ENCODE data around the gene LOC128125822.

LOC128125822 gene

DNA sequence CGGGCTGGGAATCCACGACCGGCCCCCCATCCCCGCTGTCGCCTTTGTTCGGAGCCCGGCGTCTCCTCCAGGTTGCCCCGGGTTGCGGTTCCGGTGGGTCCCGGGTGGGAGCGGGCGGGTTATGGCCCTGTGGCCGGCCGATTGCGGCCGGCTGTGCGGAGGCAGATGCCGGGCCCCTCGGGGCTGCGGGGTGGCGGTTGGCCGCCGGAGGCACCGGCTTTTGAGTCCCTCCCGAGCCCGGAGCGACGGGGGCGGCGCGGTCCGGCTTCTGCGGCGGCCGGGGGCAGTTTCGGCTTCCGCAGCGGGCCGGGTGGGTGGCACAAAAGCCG is 431 bp downstream of the LOC128125822 start:
- POLR2A ChIA-PET, result interaction anchor here (1.2 to 2.2 kb wide), 2 partner anchors 11 to 68 kb away, joined by 4 to 10 read pairs; no protein-coding TSS in a partner anchor
- CTCF ChIA-PET, result interaction anchor here (1.3 to 2.5 kb wide), 5 partner anchors 20 to 221 kb away, joined by 4 to 18 read pairs (median 9); no protein-coding TSS in a partner anchor
- peak; percentile 14 for DNase-seq (ENCODE audit: extremely low spot score)
- TF ChIP-seq, protein P1, sequence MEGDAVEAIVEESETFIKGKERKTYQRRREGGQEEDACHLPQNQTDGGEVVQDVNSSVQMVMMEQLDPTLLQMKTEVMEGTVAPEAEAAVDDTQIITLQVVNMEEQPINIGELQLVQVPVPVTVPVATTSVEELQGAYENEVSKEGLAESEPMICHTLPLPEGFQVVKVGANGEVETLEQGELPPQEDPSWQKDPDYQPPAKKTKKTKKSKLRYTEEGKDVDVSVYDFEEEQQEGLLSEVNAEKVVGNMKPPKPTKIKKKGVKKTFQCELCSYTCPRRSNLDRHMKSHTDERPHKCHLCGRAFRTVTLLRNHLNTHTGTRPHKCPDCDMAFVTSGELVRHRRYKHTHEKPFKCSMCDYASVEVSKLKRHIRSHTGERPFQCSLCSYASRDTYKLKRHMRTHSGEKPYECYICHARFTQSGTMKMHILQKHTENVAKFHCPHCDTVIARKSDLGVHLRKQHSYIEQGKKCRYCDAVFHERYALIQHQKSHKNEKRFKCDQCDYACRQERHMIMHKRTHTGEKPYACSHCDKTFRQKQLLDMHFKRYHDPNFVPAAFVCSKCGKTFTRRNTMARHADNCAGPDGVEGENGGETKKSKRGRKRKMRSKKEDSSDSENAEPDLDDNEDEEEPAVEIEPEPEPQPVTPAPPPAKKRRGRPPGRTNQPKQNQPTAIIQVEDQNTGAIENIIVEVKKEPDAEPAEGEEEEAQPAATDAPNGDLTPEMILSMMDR (IDR thresholded peaks at IDR 0.05; ENCODE audit: control extremely low read depth, extremely low read depth, low read depth, missing control alignments), result no peak

DNA sequence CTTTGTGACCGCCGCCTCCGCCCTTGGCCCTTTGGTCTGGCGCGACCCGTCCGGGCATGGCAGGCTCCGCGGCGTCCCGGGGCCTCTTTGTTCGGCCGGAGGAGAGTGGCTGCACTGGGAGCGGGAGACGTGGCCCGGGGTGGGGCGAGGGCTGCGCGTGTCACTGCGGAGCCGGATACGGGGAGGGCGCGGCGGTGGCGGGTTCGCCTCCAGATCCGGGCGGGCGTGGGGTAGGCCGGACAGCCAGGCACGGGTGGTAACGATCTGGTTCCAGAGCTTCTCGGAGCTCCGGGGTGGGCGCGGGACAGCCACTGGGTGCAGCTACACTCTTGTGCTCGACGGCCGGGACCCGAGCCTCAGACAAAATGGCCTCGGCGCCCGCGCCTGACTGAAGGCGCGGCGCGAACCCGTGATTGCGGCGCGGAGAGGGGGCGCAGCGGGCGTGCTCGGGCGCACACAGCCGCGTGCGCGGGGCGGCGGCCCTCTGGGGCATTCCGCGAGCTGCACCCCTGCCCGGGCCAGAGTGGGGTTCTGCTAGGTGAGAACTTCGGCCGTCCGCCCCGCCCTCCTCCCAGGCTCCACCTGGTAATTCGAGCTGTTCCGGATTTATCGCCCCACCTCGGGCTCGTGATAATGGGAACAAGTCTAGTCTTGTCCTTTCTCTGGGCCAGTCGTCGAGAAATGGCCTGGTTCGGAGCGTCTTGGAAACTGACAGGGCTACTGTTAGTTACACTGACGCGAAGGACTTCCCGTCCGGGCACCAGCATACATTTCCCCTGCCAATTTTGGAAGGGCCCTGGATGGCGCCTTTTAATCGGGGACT is 1.0 kb downstream of the LOC128125822 start:
- ChIA-PET CTCF (interaction anchor here (0.6 to 2.5 kb wide), 19 partner anchors 9 to 229 kb away, joined by 3 to 21 read pairs (median 4); no protein-coding TSS in a partner anchor), POLR2A (interaction anchor here (0.8 to 2.2 kb wide), 4 partner anchors 11 to 68 kb away, joined by 3 to 10 read pairs (median 5); no protein-coding TSS in a partner anchor)
- DNase-seq (ENCODE audit: extremely low spot score), result peak; percentile 62
- TF ChIP-seq, protein P1 (IDR thresholded peaks at IDR 0.05; ENCODE audit: control extremely low read depth, extremely low read depth, low read depth, missing control alignments), result no peak

- ChIA-PET POLR2A (interaction anchor here (0.8 to 2.2 kb wide), 4 partner anchors 10 to 69 kb away, joined by 3 to 10 read pairs (median 5); no protein-coding TSS in a partner anchor), CTCF (interaction anchor here (0.6 to 2.5 kb wide), 26 partner anchors 9 to 229 kb away, joined by 3 to 21 read pairs (median 4); no protein-coding TSS in a partner anchor)
- TF ChIP-seq, protein P1 (IDR thresholded peaks at IDR 0.05; ENCODE audit: control extremely low read depth, extremely low read depth, low read depth, missing control alignments), result peak; percentile 57
- DNase-seq (ENCODE audit: extremely low spot score), result no peak
These were observed 1.7 kb downstream of the LOC128125822 start for GRCh38 chr6:63573899-63574553.

DNA sequence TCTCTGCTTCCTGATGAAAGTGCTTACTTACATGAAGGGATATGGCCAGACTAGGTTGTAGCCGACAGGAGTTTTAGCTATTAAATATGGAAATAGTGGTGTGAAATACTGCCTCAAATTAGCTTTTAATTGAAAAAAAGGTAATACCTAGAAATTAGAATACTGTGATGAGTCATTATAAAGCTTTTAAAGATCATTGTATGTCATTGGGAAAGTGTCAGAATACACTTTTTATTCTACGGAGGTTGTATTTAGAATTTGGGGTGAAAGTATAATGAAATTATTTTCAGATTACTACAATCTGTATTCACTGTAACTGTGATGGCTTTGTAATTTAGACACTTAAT is 2.2 kb downstream of the LOC128125822 start:
- CTCF ChIA-PET, result interaction anchor here (0.7 to 2.5 kb wide), 21 partner anchors 9 to 222 kb away, joined by 3 to 21 read pairs (median 4); no protein-coding TSS in a partner anchor
- TF ChIP-seq, protein P1 (IDR thresholded peaks at IDR 0.05; ENCODE audit: control extremely low read depth, extremely low read depth, low read depth, missing control alignments), result no peak
- POLR2A ChIA-PET, result interaction anchor here (2.2 kb wide), 1 partner anchor 10 kb away, joined by 10 read pairs; no protein-coding TSS in a partner anchor

GRCh38 chr6:63576147-63576772 is 4.0 kb downstream of the LOC128125822 start:
- no peak for DNase-seq (ENCODE audit: extremely low spot score)
- TF ChIP-seq, protein P1 (IDR thresholded peaks at IDR 0.05; ENCODE audit: control extremely low read depth, extremely low read depth, low read depth, missing control alignments), result no peak
- CTCF ChIA-PET, result interaction anchor here (1.1 to 1.2 kb wide), 3 partner anchors 22 to 226 kb away, joined by 3 to 7 read pairs (median 5); no protein-coding TSS in a partner anchor
- POLR2A ChIA-PET, result interaction anchor here (1.1 kb wide), 1 partner anchor 22 kb away, joined by 3 read pairs; no protein-coding TSS in a partner anchor

More for the DNA sequence above, 2.2 kb downstream of the LOC128125822 start:
- DNase-seq (ENCODE audit: extremely low spot score), result no peak

All from GM10248 (cell line).